ENCODE data around the gene ETNK2.
A peak's percentile ranks its signal among the peaks of the same experiment; 100 is the strongest.

Gene ETNK2

GRCh38 chr1:204146309-204146708, 5.5 kb downstream of the ETNK2 start:
- no peak for DNase-seq

GRCh38 chr1:204145033-204145504, 6.8 kb downstream of the ETNK2 start:
- no peak for DNase-seq

GRCh38 chr1:204143276-204144041, 8.4 kb downstream of the ETNK2 start:
- no peak for DNase-seq

GRCh38 chr1:204142032-204142974, 9.5 kb downstream of the ETNK2 start:
- DNase-seq = no peak

GRCh38 chr1:204141131-204141530, 10.7 kb downstream of the ETNK2 start:
- DNase-seq = no peak

- no peak for DNase-seq
These were observed 11.9 kb downstream of the ETNK2 start for GRCh38 chr1:204139952-204140351.

- no peak for DNase-seq
These were observed 12.8 kb downstream of the ETNK2 start for GRCh38 chr1:204139088-204139487.

- no peak for DNase-seq
These were observed 15.0 kb downstream of the ETNK2 start for GRCh38 chr1:204136814-204137213.

GRCh38 chr1:204134103-204134502, 17.7 kb downstream of the ETNK2 start:
- no peak for DNase-seq

- DNase-seq = no peak
These were observed 19.1 kb downstream of the ETNK2 start for GRCh38 chr1:204132718-204133117.

GRCh38 chr1:204131978-204132377, 19.9 kb downstream of the ETNK2 start:
- DNase-seq = no peak

GRCh38 chr1:204130981-204131892, 20.6 kb downstream of the ETNK2 start:
- DNase-seq = no peak

- DNase-seq = no peak
These were observed 21.7 kb downstream of the ETNK2 start for GRCh38 chr1:204130178-204130577.

GRCh38 chr1:204128964-204129896, 22.6 kb downstream of the ETNK2 start:
- DNase-seq = peak; percentile 67

- no peak for DNase-seq
These were observed 23.3 kb downstream of the ETNK2 start for GRCh38 chr1:204128464-204128963.

- no peak for DNase-seq
These were observed 24.1 kb downstream of the ETNK2 start for GRCh38 chr1:204127597-204128242.

- no peak for DNase-seq
These were observed 24.9 kb downstream of the ETNK2 start for GRCh38 chr1:204126956-204127355.

- no peak for DNase-seq
These were observed 25.5 kb downstream of the ETNK2 start for GRCh38 chr1:204126386-204126785.

- DNase-seq = no peak
These were observed 26.0 kb downstream of the ETNK2 start for GRCh38 chr1:204125759-204126351.

- no peak for DNase-seq
These were observed 27.2 kb downstream of the ETNK2 start for GRCh38 chr1:204124639-204125038.

Data from CD4-positive, alpha-beta T cell treated with Interleukin-15 for 1 hour (primary cell).